HEK293T (cell line): Measurements from ENCODE around the gene OPRL1.
"Not testable (repeated sequence)": the region's sequence is repeated elsewhere in the genome, so short reads cannot be mapped to it uniquely, and the experiment has no call there.

Experiments used
- CTCF ChIA-PET: fragments of 350-600 bp; formaldehyde crosslinking; extraction: SDS; loops from one replicate; lab custom pipeline; 2021; ENCODE audit warnings: antibody characterized with exemption, inconsistent platforms; lab: Yijun Ruan, JAX
- POLR2A ChIA-PET: fragments of 350-600 bp; formaldehyde crosslinking; extraction: SDS; loops from one replicate; lab custom pipeline; 2020; ENCODE audit warnings: antibody characterized with exemption, inconsistent platforms; lab: Yijun Ruan, JAX
- DNase-seq: peaks from one replicate; pipeline ENCODE4 v3.0.0; 2012; ENCODE audit warnings: mixed read lengths; ENCODE audit errors: extremely low spot score
- ARNT ChIP-seq: fragments of 450-650 bp; IDR thresholded peaks from 2 replicates; pipeline ENCODE4 v1.6.1; 2017; ENCODE audit warnings: mild to moderate bottlenecking
- BHLHE40 ChIP-seq: fragments of 450-650 bp; IDR thresholded peaks from 2 replicates; pipeline ENCODE4 v1.6.1; 2016; ENCODE audit warnings: mild to moderate bottlenecking, moderate library complexity, borderline replicate concordance
- CTBP1 ChIP-seq: fragments of 450-650 bp; IDR thresholded peaks from 2 replicates; pipeline ENCODE4 v1.6.1; 2016; ENCODE audit warnings: borderline replicate concordance
- ELF4 ChIP-seq: fragments of 450-650 bp; IDR thresholded peaks from 2 replicates; pipeline ENCODE4 v1.6.1; 2017; ENCODE audit warnings: antibody characterized with exemption
- FOXA1 ChIP-seq: fragments of 450-650 bp; IDR thresholded peaks from 2 replicates; pipeline ENCODE4 v1.6.1; 2016; ENCODE audit warnings: mild to moderate bottlenecking
- FOXK2 ChIP-seq: fragments of 450-650 bp; IDR thresholded peaks from 2 replicates; pipeline ENCODE4 v1.6.1; 2016; ENCODE audit warnings: mild to moderate bottlenecking
- FOXM1 ChIP-seq: fragments of 450-650 bp; IDR thresholded peaks from 2 replicates; pipeline ENCODE4 v1.6.1; 2017; ENCODE audit warnings: mild to moderate bottlenecking, borderline replicate concordance
- HDGF ChIP-seq: fragments of 450-650 bp; IDR thresholded peaks from 2 replicates; pipeline ENCODE4 v1.6.1; 2017; ENCODE audit warnings: antibody characterized with exemption, borderline replicate concordance
- L3MBTL2 ChIP-seq: fragments of 450-650 bp; conservative IDR thresholded peaks from 2 replicates; pipeline ENCODE4 v1.6.1; 2016; ENCODE audit warnings: mild to moderate bottlenecking
- LEF1 ChIP-seq: fragments of 450-650 bp; IDR thresholded peaks from 2 replicates; pipeline ENCODE4 v1.6.1; 2017; ENCODE audit warnings: mild to moderate bottlenecking, borderline replicate concordance
- NFRKB ChIP-seq: fragments of 450-650 bp; IDR thresholded peaks from 2 replicates; pipeline ENCODE4 v1.6.1; 2016; ENCODE audit warnings: mild to moderate bottlenecking, moderate library complexity
- SP1 ChIP-seq: fragments of 450-650 bp; IDR thresholded peaks from 2 replicates; pipeline ENCODE4 v1.6.1; 2017
- SUZ12 ChIP-seq: fragments of 450-650 bp; IDR thresholded peaks from 2 replicates; pipeline ENCODE4 v1.6.1; 2016; ENCODE audit warnings: mild to moderate bottlenecking
- TARDBP ChIP-seq: fragments of 450-650 bp; IDR thresholded peaks from 2 replicates; pipeline ENCODE4 v1.6.1; 2016
- ZNF384 ChIP-seq: fragments of 450-650 bp; IDR thresholded peaks from 2 replicates; pipeline ENCODE4 v1.6.1; 2016
- TF ChIP-seq, protein P1 (sequence below): fragments of 450-650 bp; IDR thresholded peaks from 2 replicates; pipeline ENCODE4 v1.6.1; 2016

The OPRL1 gene

GRCh38 chr20:64116016-64116415, 36.1 kb downstream of the OPRL1 start:
- DNase-seq, result no peak
- POLR2A ChIA-PET, result no interaction called here
- TF ChIP-seq NFRKB, result no peak
- no peak for TF ChIP-seq LEF1
- no peak for TF ChIP-seq SP1
- no peak for TF ChIP-seq HDGF
- CTCF ChIA-PET, result interaction anchor here (0.6 to 1.4 kb wide), 2 partner anchors 32 to 33 kb away, joined by 3 to 4 read pairs; no protein-coding TSS in a partner anchor

GRCh38 chr20:64116541-64117431, 36.9 kb downstream of the OPRL1 start:
- POLR2A ChIA-PET, result no interaction called here
- TF ChIP-seq FOXK2, result no peak
- no peak for TF ChIP-seq ZNF384
- DNase-seq, result no peak
- CTCF ChIA-PET, result interaction anchor here (0.6 kb wide), 1 partner anchor 33 kb away, joined by 3 read pairs; no protein-coding TSS in a partner anchor

GRCh38 chr20:64117432-64117777, 37.5 kb downstream of the OPRL1 start:
- DNase-seq, CTCF ChIA-PET, POLR2A ChIA-PET: not testable (repeated sequence)

DNA sequence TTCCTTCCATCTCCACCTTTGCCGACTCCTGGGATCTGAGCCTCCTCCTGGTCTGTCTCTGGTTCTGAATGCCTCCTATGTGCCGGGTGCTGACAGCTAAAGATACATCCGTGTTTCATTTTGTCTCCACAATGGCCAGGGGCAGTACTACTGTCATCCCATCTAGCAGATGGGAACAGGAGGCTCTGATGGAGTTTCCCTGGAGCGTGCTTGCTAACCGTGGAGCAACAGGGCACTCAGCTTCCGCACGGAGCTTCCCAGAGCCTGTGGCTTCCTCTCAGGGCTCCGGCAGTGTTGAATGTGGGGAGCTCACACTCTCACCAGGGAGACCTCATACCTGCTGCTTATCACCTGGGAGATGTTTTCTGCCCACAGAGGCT, 39.4 kb downstream of the OPRL1 start:
- no peak for DNase-seq
- CTCF ChIA-PET, result interaction anchor here (1.2 to 2.6 kb wide), 2 partner anchors 17 to 35 kb away, joined by 3 to 12 read pairs; partner anchors contain the start of gene LKAAEAR1
- TF ChIP-seq TARDBP (no peak), CTBP1 (no peak), FOXK2 (no peak), ZNF384 (no peak), L3MBTL2 (no peak), NFRKB (no peak), SP1 (no peak), LEF1 (no peak), SUZ12 (no peak), FOXA1 (no peak), ELF4 (no peak), ARNT (no peak), FOXM1 (no peak), BHLHE40 (no peak), HDGF (no peak)
- TF ChIP-seq, protein P1, sequence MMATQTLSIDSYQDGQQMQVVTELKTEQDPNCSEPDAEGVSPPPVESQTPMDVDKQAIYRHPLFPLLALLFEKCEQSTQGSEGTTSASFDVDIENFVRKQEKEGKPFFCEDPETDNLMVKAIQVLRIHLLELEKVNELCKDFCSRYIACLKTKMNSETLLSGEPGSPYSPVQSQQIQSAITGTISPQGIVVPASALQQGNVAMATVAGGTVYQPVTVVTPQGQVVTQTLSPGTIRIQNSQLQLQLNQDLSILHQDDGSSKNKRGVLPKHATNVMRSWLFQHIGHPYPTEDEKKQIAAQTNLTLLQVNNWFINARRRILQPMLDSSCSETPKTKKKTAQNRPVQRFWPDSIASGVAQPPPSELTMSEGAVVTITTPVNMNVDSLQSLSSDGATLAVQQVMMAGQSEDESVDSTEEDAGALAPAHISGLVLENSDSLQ, result no peak
- POLR2A ChIA-PET, result interaction anchor here (2.1 kb wide), 1 partner anchor 56 kb away, joined by 7 read pairs; the partner anchor contains the start of gene TCEA2

GRCh38 chr20:64119681-64120341, 39.9 kb downstream of the OPRL1 start:
- no peak for DNase-seq
- TF ChIP-seq SUZ12 (no peak), TARDBP (no peak), ELF4 (no peak), FOXK2 (no peak), NFRKB (no peak), SP1 (no peak), CTBP1 (no peak), ARNT (no peak), L3MBTL2 (no peak)
- TF ChIP-seq, protein P1, result no peak
- POLR2A ChIA-PET, result interaction anchor here (1.0 to 2.1 kb wide), 2 partner anchors 40 to 57 kb away, joined by 3 to 7 read pairs; partner anchors contain the start of gene TCEA2
- CTCF ChIA-PET, result interaction anchor here (0.5 to 2.6 kb wide), 8 partner anchors 17 to 473 kb away, joined by 3 to 12 read pairs (median 4); partner anchors contain the start of genes LKAAEAR1, PRPF6 and SAMD10

- CTCF ChIA-PET, result interaction anchor here (2.6 kb wide), 1 partner anchor 38 kb away, joined by 12 read pairs; the partner anchor contains the start of gene LKAAEAR1
- POLR2A ChIA-PET, result no interaction called here
- DNase-seq, result no peak
- TF ChIP-seq ZNF384 (no peak), SUZ12 (no peak), ELF4 (no peak), FOXK2 (no peak), FOXA1 (no peak), BHLHE40 (no peak), SP1 (no peak), NFRKB (no peak), CTBP1 (no peak), TARDBP (no peak), FOXM1 (no peak), L3MBTL2 (no peak), LEF1 (no peak), HDGF (no peak), ARNT (no peak)
- TF ChIP-seq, protein P1, result no peak
Measured at GRCh38 chr20:64121586-64121985, 41.7 kb downstream of the OPRL1 start.

- CTCF ChIA-PET, DNase-seq, POLR2A ChIA-PET: not testable (repeated sequence)
Measured at GRCh38 chr20:64122927-64123326, 43.0 kb downstream of the OPRL1 start.

DNA sequence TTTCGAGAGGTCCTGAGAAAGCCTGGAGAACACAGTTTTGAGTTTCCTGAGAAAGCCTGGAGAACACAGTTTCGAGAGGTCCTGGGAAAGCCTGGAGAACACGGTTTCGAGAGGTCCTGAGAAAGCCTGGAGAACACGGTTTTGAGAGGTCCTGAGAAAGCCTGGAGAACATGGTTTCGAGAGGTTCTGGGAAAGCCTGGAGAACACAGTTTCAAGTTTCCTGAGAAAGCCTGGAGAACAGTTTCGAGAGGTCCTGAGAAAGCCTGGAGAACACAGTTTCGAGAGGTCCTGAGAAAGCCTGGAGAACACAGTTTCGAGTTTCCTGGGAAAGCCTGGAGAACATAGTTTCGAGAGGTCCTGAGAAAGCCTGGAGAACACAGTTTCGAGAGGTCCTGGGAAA, 43.6 kb downstream of the OPRL1 start:
- DNase-seq, CTCF ChIA-PET, POLR2A ChIA-PET: not testable (repeated sequence)
